Neural progenitor cell (in vitro differentiated cells): ENCODE measurements around the gene VPS41. TPM values are rescaled to one million over a fixed set of nuclear protein-coding genes. Genes with fewer than 3 reads are reported as not detected.
A peak's percentile ranks its signal among the peaks of the same experiment; 100 is the strongest.

ENCODE experiments used
- DNase-seq: peaks from one replicate; pipeline ENCODE4 v3.0.0-alpha.2; 2016; ENCODE audit warnings: low spot score
- H2AFZ ChIP-seq: fragments of 200-600 bp; sonication (generic); replicated peaks from 2 replicates; pipeline ENCODE4 v1.6.1; 2016; ENCODE audit warnings: antibody characterized with exemption
- H3F3A ChIP-seq: fragments of 200-600 bp; sonication (generic); 2 replicates; pipeline ENCODE4 v1.6.1; 2016; ENCODE audit warnings: antibody characterized with exemption, low read depth
- H3K27ac ChIP-seq: fragments of 200-600 bp; sonication (generic); 2 replicates; pipeline ENCODE4 v1.5.1; 2016; ENCODE audit warnings: mild to moderate bottlenecking
- H3K27me3 ChIP-seq: fragments of 200-600 bp; sonication (generic); 2 replicates; pipeline ENCODE4 v1.6.1; 2016; ENCODE audit warnings: mild to moderate bottlenecking, moderate library complexity
- H3K36me3 ChIP-seq: fragments of 200-600 bp; sonication (generic); 2 replicates; pipeline ENCODE4 v1.5.1; 2016
- H3K4me1 ChIP-seq: fragments of 200-600 bp; sonication (generic); 2 replicates; pipeline ENCODE4 v1.6.1; 2016; ENCODE audit warnings: mixed run types
- H3K4me2 ChIP-seq: fragments of 200-600 bp; sonication (generic); 2 replicates; pipeline ENCODE4 v1.6.1; 2016
- H3K4me3 ChIP-seq: fragments of 200-600 bp; sonication (generic); 2 replicates; pipeline ENCODE4 v1.5.1; 2016
- H3K79me2 ChIP-seq: fragments of 200-600 bp; sonication (generic); 2 replicates; pipeline ENCODE4 v1.6.1; 2016; ENCODE audit warnings: low read depth
- H3K9ac ChIP-seq: fragments of 200-600 bp; sonication (generic); 2 replicates; pipeline ENCODE4 v1.6.1; 2016
- H3K9me3 ChIP-seq: fragments of 200-600 bp; sonication (generic); 2 replicates; pipeline ENCODE4 v1.5.1; 2016; ENCODE audit warnings: low read depth
- H4K20me1 ChIP-seq: fragments of 200-600 bp; sonication (generic); 2 replicates; pipeline ENCODE4 v1.6.1; 2016; ENCODE audit warnings: low read depth
- H3K27ac Mint-ChIP-seq: 3 replicates; pipeline ENCODE4 v1.8.0; 2021; ENCODE audit warnings: mixed read lengths
- H3K27me3 Mint-ChIP-seq: 2 replicates; pipeline ENCODE4 v1.8.0; 2022; ENCODE audit warnings: low read depth, mild to moderate bottlenecking, inconsistent platforms, moderate library complexity, mixed read lengths; ENCODE audit not compliant: insufficient read depth
- H3K36me3 Mint-ChIP-seq: 3 replicates; pipeline ENCODE4 v1.8.0; 2021; ENCODE audit warnings: mixed read lengths
- H3K4me1 Mint-ChIP-seq: 3 replicates; pipeline ENCODE4 v1.8.0; 2021; ENCODE audit warnings: mixed read lengths
- H3K4me3 Mint-ChIP-seq: 3 replicates; pipeline ENCODE4 v1.8.0; 2021; ENCODE audit warnings: mild to moderate bottlenecking, moderate library complexity, mixed read lengths
- H3K9me3 Mint-ChIP-seq: 3 replicates; pipeline ENCODE4 v1.8.0; 2020; ENCODE audit warnings: mixed read lengths
- EZH2 ChIP-seq: fragments of 200-600 bp; sonication (generic); IDR thresholded peaks from 2 replicates; pipeline ENCODE4 v1.6.1; 2017; ENCODE audit warnings: antibody characterized with exemption, mild to moderate bottlenecking, moderate library complexity
- EZH2phosphoT487 ChIP-seq: fragments of 200-600 bp; sonication (generic); IDR thresholded peaks from 2 replicates; pipeline ENCODE4 v1.6.1; 2017; ENCODE audit warnings: antibody characterized with exemption
- total RNA-seq: library from RNA; depleted of rRNA; stranded (reverse); fragments of >200 nt; gene quantifications from 2 replicates; pipeline ENCODE4 v1.2.3, GENCODE V29; 2015; ENCODE audit warnings: low replicate concordance
- TF ChIP-seq, protein P1 (sequence below): fragments of 200-600 bp; sonication (generic); IDR thresholded peaks from 2 replicates; pipeline ENCODE4 v1.5.1; 2017; ENCODE audit warnings: antibody characterized with exemption, mild to moderate bottlenecking

VPS41 gene
- total RNA-seq, 1 donor from 2014 or later = 92.3 TPM

DNA sequence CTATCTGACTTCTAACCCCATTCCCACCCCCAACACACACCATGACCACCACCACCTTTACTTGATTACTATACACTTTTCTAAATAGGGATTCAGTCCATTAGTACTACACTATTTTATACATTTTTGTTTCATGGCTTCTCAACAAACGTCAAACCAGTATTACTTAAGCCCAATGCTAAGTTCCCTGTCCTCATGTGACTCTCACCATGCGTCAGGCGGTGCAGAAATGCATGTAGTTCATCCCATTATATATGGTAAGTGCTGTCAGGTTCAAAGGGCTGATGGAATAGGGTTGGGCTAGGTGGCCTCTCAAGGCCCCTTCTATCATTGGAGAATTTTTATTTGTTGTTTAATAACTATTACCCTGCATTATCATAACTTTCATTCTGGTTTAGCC is 19.5 kb upstream of the VPS41 start:
- H3K27me3 ChIP-seq = no peaks in the 10 kb centered on the region
- peak overlapping the region; percentile 19 for H3K27ac Mint-ChIP-seq
- H3K27ac ChIP-seq = no peak overlapping the region
- H3K4me1 ChIP-seq = peaks cover 7% of the 10 kb centered on the region
- DNase-seq = no peak
- H3K9me3 Mint-ChIP-seq = no peaks in the 10 kb centered on the region
- H3K9me3 ChIP-seq = no peaks in the 10 kb centered on the region
- H2AFZ ChIP-seq = no peak overlapping the region
- H3K79me2 ChIP-seq = no peaks in the 10 kb centered on the region
- no peaks in the 10 kb centered on the region for H4K20me1 ChIP-seq
- H3K27me3 Mint-ChIP-seq = no peaks in the 10 kb centered on the region
- no peak overlapping the region for H3K4me3 Mint-ChIP-seq
- no peaks in the 10 kb centered on the region for H3F3A ChIP-seq
- H3K4me3 ChIP-seq = no peak overlapping the region
- no peaks in the 10 kb centered on the region for H3K36me3 ChIP-seq
- peaks cover 27% of the 10 kb centered on the region for H3K4me1 Mint-ChIP-seq
- no peak overlapping the region for H3K9ac ChIP-seq
- no peak overlapping the region for H3K4me2 ChIP-seq
- TF ChIP-seq EZH2 (no peak), EZH2phosphoT487 (no peak)
- TF ChIP-seq, protein P1, sequence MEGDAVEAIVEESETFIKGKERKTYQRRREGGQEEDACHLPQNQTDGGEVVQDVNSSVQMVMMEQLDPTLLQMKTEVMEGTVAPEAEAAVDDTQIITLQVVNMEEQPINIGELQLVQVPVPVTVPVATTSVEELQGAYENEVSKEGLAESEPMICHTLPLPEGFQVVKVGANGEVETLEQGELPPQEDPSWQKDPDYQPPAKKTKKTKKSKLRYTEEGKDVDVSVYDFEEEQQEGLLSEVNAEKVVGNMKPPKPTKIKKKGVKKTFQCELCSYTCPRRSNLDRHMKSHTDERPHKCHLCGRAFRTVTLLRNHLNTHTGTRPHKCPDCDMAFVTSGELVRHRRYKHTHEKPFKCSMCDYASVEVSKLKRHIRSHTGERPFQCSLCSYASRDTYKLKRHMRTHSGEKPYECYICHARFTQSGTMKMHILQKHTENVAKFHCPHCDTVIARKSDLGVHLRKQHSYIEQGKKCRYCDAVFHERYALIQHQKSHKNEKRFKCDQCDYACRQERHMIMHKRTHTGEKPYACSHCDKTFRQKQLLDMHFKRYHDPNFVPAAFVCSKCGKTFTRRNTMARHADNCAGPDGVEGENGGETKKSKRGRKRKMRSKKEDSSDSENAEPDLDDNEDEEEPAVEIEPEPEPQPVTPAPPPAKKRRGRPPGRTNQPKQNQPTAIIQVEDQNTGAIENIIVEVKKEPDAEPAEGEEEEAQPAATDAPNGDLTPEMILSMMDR = no peak
- H3K36me3 Mint-ChIP-seq = no peaks in the 10 kb centered on the region

DNA sequence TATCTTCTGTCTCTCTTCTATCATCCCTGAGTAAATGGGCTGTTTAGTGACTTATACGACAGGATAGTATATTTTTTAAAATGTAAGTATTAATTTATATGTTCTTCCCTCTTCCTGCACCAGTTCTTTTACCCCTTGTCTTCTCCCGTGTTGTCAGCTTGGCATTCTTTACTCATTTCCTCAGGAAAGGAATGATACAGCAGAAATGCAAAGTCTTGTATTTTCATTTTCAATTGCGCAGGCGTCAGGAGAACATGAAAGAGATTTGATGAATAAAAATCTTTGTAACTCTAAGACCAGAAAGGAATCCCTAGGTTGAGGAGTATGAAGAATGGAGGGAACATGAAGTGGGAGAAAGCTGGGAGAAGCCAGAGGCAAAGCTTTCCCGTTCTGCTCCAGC is 18.8 kb upstream of the VPS41 start:
- no peaks in the 10 kb centered on the region for H3K9me3 ChIP-seq
- Mint-ChIP-seq H3K36me3 (no peaks in the 10 kb centered on the region), H3K4me3 (no peak overlapping the region), H3K27me3 (peaks cover 2% of the 10 kb centered on the region), H3K27ac (no peak overlapping the region), H3K9me3 (no peaks in the 10 kb centered on the region), H3K4me1 (peaks cover 23% of the 10 kb centered on the region)
- H3K9ac ChIP-seq = no peak overlapping the region
- H3K79me2 ChIP-seq = no peaks in the 10 kb centered on the region
- H3K27ac ChIP-seq = no peak overlapping the region
- H3K4me3 ChIP-seq = no peak overlapping the region
- no peak overlapping the region for H3K4me2 ChIP-seq
- no peaks in the 10 kb centered on the region for H3K36me3 ChIP-seq
- no peaks in the 10 kb centered on the region for H3F3A ChIP-seq
- H2AFZ ChIP-seq = no peak overlapping the region
- TF ChIP-seq EZH2phosphoT487 (no peak), EZH2 (no peak)
- TF ChIP-seq, protein P1 = no peak
- DNase-seq = no peak
- no peaks in the 10 kb centered on the region for H4K20me1 ChIP-seq
- no peaks in the 10 kb centered on the region for H3K27me3 ChIP-seq
- peaks cover 7% of the 10 kb centered on the region for H3K4me1 ChIP-seq

DNA sequence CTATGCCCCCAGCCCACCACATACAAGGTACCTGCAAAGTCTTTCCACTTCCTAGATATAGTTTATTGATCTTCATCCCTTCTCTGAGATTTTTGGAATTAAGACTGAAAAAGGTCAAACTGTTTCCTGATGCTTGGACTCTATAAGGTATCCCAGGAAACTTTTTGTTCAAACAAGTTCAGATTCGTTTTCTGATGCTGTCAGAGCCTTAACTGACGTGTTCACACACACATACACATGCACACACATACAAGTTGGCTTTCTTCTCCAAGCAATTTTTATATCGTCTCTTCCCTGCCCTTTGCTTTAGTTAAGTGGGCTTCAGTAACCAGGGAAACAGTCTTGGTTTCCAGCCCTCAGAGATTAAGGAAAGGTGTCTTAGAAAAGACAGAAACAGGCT is 11.7 kb upstream of the VPS41 start:
- no peaks in the 10 kb centered on the region for H3K9me3 Mint-ChIP-seq
- no peak overlapping the region for H3K4me2 ChIP-seq

More for the DNA sequence above, 11.7 kb upstream of the VPS41 start:
- Histone ChIP-seq H3K4me1 (no peaks in the 10 kb centered on the region), H4K20me1 (no peaks in the 10 kb centered on the region), H3K36me3 (no peaks in the 10 kb centered on the region), H3K4me3 (no peak overlapping the region), H3K9me3 (no peaks in the 10 kb centered on the region), H3K9ac (no peak overlapping the region), H3K79me2 (no peaks in the 10 kb centered on the region), H3K27me3 (no peaks in the 10 kb centered on the region), H3F3A (no peaks in the 10 kb centered on the region), H3K27ac (no peak overlapping the region), H2AFZ (no peak overlapping the region)
- no peak for DNase-seq
- peaks cover 3% of the 10 kb centered on the region for H3K27me3 Mint-ChIP-seq
- no peaks in the 10 kb centered on the region for H3K4me1 Mint-ChIP-seq
- no peaks in the 10 kb centered on the region for H3K36me3 Mint-ChIP-seq
- H3K27ac Mint-ChIP-seq = no peak overlapping the region
- TF ChIP-seq EZH2 = no peak
- TF ChIP-seq EZH2phosphoT487 = no peak
- TF ChIP-seq, protein P1 = no peak
- no peak overlapping the region for H3K4me3 Mint-ChIP-seq
